NCI-H2029 (cell line): ENCODE measurements around the gene DEPP1.

Experiments
- DNase-seq: peaks from one replicate; lab custom pipeline; 2025; lab: John Stamatoyannopoulos, UW

The DEPP1 gene

DNA sequence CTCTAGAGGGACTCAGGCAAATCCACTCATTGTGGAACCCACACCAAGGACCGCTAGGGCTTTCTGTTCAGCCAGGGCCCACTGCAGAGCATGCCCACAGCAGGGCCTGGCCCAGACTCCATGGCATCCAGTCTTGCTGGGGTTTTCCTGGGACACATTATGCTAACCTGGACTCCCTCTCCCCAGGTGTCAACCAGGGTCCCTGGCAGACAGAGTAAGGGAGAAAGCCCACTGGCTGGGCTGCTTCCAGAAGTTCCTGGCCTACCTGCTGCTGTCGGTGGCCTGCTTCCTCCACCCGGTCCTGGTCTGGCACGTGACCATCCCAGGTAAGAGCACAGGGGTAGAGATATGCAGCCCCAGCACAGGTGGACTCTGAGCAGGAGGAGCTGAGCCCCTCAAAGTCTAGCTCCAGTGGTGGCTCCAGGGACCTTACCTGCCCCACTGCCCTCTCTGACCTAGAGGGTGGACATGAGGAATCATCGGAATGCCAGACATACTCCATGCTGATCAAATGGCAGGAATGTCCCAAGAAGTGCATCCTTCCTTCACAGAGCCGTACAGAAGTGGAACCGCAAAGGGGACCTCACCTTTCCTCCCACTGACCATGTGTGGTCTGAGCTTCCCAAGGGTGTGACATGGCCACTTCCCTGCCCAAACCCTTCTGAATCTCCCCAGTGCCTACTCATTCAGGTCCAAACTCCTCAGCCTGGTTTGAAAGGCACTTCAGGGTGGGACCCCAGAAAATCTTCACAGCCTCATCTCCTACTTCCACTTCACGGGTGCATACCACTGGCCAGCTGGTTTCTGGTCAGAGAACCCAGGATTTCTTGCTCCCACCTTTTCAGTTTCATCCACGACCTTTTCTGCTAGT, 44.9 kb downstream of the DEPP1 start:
- no peak for DNase-seq

DNA sequence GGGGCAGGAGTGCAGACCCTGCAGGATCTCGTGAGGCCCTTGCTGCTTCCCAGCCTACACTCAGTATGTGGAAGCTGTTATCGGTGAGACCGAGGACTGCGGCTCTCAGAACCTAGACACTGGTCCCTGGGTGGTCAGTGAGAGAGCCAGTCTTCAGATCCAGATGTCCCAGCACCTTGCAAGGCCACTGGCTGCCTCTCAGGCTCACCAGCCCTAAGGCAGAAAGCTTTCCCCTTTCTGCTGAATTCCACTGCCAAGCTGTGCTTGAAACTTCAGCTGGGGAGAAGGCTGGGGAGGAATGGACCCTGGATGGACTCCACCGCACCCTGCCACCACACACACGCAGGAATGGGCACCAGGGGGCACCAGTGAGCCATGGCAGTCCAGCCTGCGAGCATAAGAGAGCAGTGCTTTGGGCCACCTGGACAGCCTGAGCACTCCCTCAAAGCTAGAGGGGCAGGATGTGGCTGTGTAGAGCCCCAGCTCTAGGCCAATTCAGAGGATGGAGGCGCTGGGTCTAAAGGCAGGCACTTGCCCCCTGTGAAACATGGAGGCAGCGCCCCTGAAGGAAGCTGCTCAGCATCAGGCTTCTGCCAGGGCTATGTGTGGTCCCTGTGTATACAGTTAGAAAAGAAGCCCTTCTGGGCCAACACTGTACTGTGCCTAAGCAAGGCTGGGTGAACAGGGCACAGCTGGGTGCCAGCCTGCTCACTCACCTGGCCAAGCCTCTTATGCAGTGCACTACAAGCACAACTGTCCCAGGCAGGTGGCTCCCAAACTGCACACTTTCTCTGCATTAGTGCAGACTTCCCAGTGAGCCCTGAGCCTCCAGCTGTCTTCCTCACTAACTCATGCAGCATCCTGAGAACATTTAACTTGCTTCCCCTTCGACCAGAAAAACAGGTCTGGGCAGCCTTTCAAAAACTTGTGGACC, 45.8 kb downstream of the DEPP1 start:
- peak; percentile 13 for DNase-seq

DNA sequence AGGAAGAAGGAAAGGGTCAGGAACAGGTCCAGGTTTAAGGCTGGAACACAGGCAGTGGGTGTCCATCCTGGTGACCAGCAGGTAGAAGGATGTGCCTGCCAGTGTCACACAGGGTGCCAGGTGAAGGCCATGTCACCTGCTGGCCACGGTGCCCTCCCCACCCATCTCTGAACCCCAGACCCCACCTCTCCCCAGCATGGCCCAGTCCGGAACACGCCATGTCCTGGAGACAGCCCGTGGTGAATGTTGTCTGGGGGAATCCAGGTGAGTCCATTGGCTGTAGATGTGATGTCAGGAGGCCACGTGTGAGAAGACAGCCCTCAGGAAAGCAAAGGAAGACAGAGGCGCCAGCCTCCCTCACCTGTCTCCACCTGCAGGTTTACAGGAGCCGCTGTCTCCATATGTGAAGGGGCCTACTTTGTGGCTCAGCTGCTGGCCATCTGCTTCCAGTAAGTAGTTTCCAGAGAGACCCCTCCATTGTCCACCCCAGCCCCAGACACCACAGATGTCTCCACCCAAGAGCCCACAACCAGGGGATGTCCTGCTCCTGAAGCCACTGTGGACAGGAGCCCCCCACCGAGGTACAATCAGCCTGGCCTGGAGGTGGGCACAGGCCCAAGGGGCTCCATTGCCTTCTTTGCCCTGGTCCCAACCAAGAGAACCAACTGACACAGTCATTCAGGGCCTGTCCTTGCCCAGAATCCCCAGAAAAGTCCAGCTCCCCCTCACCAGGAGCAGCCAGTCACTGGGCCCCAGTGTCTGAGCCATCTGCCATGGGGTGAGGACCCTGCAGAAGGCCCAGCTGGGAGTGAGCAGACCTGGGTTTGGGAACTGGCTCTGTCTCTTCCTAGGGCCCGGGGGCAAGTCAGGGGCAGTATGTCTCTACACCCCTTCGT, 46.7 kb downstream of the DEPP1 start:
- DNase-seq: no peak

DNA sequence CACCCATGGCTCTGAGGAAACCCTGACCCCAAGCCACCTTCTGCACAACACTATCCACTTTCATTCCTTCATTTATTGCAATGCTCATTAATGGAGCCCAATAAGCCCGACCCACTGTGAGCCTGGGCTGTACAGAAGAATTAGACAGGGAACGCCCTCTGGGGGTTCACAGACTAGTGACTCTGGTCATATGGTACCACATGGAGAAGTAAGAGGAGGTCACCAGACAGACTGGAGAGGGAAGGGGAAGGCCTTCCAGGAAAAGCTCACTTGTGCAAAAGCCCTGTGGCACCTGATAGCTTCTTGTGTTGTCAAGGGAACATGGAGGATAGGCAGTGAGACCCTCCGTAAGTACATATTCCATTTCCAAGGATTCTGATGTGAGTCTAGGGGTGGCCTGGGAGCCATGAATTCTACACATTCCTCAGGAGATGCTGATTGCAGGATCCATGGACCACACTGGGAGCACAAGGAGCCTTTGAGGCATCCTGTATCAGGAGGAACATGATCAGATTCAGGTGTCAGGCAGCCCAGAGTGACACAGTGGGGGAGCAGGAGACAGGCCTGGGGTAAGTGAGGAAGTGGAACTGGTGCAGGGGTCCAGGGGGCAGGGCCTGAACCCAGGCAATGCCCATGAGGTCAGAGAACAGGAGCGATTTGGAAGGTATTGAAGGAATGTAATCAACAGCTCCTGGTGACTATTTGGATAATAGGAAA, 47.5 kb downstream of the DEPP1 start:
- no peak for DNase-seq

DNA sequence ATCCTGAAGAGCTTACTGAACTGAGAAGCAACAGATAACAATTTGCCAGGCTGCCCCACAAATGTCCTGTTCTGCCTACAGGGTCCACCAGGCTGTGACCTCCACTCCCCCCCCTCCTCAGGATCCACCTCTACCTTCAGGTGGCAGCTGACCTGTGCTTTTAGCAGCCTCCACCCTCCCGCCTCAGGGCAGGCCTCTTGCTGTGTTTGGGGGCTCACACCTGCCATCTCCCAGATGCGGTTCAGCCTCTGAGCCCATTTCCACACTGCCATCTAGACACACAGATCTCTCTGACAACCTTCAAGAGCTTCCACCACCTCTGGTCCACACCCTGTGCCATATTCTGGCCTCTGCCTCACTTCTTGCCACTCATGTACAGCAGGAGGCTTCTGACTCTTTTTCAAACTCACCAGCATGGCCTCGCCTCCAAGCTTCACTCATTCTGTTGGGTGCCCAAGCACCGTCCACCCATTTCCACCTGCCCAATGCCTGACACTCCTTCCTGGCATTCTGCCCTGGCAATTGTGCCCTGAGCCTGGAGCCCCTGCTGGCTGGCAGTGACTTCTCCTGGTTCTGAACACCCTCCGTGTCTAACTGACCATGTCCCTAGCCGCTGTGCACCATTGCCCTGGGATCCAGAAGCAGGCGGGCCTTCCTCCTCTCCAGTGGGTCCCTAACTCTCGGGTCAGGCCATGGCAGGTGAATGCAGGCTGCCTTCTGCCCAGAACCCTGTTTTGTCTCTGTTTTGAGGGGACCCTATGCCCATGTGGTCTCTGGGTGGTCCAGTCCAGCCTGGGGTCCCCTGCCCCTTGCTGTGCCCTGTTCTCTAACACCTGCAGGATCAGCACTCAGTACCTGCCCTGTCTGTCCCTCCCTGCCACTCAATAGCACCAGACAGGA, 49.0 kb downstream of the DEPP1 start:
- no peak for DNase-seq

DNA sequence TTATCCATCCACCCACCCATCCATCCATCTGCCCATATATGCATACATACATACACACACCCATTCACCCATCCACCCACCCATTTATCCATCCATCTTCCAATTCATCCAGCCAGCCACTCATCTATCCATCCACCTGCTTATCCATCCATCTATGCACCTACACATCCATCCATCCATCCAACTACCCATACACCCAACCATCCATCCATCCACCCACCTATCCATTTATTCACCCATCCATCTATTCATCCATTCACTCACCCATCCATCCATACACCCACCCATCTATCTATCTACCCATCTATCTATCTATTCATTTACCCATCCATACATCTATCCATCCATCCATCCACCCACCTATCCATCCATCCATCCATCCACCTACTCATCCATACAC, 50.1 kb downstream of the DEPP1 start:
- DNase-seq: no peak

DNA sequence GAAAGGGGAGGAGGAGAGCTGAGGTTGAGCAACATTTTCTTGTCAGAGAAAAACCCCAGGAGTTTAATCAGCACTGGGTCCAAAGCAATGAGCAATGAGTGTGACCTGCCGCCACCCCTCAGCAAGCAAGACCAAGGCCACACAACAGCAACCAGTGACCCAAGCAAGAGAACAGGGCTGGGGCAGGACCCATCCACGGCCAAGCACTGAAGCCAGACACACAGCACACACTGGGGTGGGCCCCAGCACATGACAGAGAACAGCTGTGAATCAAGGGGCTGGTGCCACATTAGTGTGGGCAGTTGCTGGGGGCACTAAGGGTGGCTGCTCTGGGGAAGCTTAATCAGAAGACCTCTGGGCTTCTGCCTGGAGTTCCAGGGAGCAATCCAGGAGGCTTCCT, 51.3 kb downstream of the DEPP1 start:
- no peak for DNase-seq

DNA sequence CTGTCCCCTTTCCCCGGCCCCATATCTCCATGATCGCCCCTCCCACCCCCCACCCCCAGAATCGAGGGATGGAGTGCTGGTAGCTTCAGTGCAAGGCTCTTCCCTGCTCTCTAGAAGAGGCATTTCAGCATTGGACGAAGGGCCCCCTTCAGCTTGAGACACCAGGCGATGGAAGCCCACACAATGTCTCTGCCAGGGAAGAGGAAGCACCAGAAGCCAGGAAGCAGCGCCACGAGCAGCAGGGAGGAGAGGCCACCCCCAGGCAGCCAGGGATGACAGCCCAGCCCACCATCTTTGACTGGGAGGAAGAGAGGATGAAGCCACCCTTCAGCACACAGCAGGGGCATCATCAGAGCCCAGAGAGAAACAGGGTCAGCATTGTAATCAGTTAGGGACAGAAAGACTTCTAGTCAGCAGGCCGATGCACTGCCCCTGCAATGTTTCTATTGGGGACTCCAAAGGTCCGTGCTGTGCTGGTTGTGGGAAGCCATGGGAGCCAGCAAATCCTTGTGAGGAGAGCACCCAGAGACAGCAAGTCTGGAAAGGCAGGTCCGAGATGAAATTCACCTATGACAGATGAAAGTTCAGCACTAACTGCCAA, 51.8 kb downstream of the DEPP1 start:
- DNase-seq: no peak
